Nephron (organoid): ENCODE measurements around the gene UBQLN4.
A peak's percentile ranks its signal among the peaks of the same experiment; 100 is the strongest.

ENCODE experiments used
- H3K27ac Mint-ChIP-seq, 3 experiments: 2 replicates each; pipeline ENCODE4 v1.8.0; 2020; ENCODE audit warnings: mixed read lengths in 3 of 3, mild to moderate bottlenecking in 2 of 3, moderate library complexity in 1 of 3
- H3K27me3 Mint-ChIP-seq: 2 replicates; pipeline ENCODE4 v1.8.0; 2021; ENCODE audit warnings: low read depth, mild to moderate bottlenecking, moderate library complexity, mixed read lengths
- H3K36me3 Mint-ChIP-seq: 2 replicates; pipeline ENCODE4 v1.8.0; 2020; ENCODE audit warnings: low read depth, mixed read lengths
- H3K4me1 Mint-ChIP-seq: 2 replicates; pipeline ENCODE4 v1.8.0; 2020; ENCODE audit warnings: mixed read lengths
- H3K4me3 Mint-ChIP-seq, 3 experiments: 2 replicates each; pipeline ENCODE4 v1.8.0; 2020; ENCODE audit warnings: mild to moderate bottlenecking in 3 of 3, mixed read lengths in 3 of 3, moderate library complexity in 2 of 3
- H3K9me3 Mint-ChIP-seq: 2 replicates; pipeline ENCODE4 v1.8.0; 2020; ENCODE audit warnings: mixed read lengths
- TF ChIP-seq, protein P1 (sequence below), 3 experiments: fragments of 200-600 bp; sonication (generic); IDR thresholded peaks; one replicate each; pipeline ENCODE4 v1.5.0; 2021; ENCODE audit warnings: antibody characterized with exemption in 3 of 3; ENCODE audit not compliant: unreplicated experiment in 3 of 3

UBQLN4 gene

DNA sequence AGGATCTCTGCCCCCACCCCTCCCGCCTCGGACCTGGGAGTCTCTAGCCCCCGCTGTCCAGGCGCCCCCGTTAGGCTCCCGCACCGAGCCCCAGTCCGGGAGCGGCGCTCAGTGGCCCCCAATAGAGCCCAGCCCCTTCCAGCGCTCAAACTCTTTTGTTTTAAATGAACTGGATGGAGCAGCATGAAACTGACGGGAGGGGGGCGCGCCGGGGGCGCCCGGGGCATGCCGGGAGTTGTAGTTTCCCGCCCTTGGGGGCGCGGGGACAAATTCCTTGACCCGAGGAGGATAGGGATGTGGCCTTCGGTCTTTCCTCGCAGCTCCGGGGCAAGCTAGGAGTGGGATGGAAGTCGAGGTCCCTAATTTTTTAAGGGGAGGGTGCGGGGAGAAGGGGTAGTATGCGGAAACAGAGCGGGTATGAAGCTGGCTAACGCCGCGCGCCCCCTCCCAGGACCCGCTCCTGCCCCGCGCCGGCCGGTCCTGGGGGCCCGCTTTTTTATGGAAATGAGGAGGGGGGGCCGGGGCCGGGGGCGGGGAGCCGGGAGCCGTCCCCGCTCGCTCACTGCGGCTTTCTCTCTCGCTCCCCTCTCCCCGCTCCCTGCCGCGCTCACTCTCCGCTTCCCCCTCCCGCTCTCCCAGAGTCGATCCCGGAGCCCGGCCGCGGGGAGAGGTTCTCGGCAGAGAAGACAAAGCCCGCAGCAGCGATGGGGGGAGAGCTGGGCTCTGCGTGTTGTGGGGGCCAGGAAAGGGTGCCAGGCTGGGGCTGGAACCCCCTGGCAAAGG is 28.9 kb upstream of the UBQLN4 start, which contains the start of gene MEX3A:
TSS of gene MEX3A (minus strand) at position 157 of the 783 bp plus-strand sequence. CDS start 467 bp downstream, outside the sequence.
- Mint-ChIP-seq H3K27me3 (no peaks in the 10 kb centered on the region), H3K36me3 (peaks cover 38% of the 10 kb centered on the region), H3K4me3 (peak within 1 kb of the TSS; percentile 98 to 100 (median 98)), H3K4me1 (peaks cover 69% of the 10 kb centered on the region), H3K9me3 (no peaks in the 10 kb centered on the region), H3K27ac (peak within 1 kb of the TSS; percentile 82 to 99 (median 97))
- TF ChIP-seq, protein P1, sequence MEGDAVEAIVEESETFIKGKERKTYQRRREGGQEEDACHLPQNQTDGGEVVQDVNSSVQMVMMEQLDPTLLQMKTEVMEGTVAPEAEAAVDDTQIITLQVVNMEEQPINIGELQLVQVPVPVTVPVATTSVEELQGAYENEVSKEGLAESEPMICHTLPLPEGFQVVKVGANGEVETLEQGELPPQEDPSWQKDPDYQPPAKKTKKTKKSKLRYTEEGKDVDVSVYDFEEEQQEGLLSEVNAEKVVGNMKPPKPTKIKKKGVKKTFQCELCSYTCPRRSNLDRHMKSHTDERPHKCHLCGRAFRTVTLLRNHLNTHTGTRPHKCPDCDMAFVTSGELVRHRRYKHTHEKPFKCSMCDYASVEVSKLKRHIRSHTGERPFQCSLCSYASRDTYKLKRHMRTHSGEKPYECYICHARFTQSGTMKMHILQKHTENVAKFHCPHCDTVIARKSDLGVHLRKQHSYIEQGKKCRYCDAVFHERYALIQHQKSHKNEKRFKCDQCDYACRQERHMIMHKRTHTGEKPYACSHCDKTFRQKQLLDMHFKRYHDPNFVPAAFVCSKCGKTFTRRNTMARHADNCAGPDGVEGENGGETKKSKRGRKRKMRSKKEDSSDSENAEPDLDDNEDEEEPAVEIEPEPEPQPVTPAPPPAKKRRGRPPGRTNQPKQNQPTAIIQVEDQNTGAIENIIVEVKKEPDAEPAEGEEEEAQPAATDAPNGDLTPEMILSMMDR (IDR thresholded peaks at IDR 0.05; ENCODE audit: unreplicated experiment in 3 of 3): no peak

DNA sequence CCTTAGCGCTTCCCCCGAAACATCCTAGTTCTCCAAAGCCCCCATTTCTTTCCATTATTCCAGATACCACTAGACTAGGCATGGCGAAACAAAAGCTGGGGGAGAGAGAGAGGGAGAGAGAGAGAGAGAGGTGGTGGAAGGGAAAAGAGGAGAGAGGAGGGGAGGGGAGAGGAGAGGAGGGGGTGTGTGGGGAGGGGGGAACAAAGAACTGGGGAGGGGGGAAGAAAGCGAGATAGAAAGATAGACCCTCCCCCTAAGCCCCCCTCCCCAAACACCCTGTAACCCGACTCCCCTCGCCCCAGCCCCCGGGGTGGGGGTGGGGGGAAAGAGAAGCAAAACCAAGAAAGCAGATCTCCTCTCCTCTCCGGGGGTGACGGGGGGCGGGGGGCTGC is 28.3 kb upstream of the UBQLN4 start:
- Mint-ChIP-seq H3K27me3 (no peaks in the 10 kb centered on the region), H3K27ac (peak overlapping the region; percentile 82 to 97 (median 97)), H3K4me3 (peak overlapping the region; percentile 91 to 100 (median 96)), H3K9me3 (no peaks in the 10 kb centered on the region), H3K4me1 (peaks cover 69% of the 10 kb centered on the region), H3K36me3 (peaks cover 39% of the 10 kb centered on the region)
- TF ChIP-seq, protein P1 (IDR thresholded peaks at IDR 0.05; ENCODE audit: unreplicated experiment in 3 of 3): no peak

DNA sequence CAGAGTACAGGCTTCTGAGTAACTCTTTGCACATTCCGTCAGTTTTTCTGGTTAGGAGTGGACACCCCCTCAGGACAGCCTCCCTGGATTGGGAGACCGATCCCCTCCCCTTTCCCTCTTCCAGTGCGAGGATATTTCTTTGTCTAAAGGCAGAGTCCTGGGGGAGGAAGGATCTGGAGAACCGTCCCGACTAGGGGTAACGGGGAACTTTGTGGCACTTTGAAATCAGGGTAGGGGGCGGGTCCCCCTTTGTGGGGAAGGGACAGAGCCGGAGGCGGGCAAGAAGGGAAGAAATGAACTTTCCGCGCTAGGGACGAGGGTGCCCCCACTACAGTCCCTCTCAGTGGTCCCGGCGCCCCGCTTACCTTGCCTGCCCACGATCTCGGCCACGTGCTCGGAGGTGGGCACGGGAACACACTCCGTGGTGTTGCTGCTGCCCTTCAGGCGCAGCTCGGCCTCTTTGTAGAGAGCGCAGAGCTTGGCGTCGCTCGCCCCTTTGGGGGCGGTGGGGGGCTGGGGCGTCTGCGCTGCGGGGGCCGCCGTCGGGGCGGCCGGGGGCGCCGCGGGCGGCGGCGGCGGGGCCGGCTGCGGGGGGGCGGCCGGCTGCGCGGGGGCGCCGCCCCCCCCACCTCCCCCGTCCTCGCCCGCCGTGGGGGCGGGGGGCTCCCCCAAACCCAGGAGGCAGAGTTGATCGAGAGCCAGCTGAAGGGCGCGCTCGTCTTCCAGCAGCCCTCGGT is 27.8 kb upstream of the UBQLN4 start:
- Mint-ChIP-seq H3K36me3 (peaks cover 38% of the 10 kb centered on the region), H3K27me3 (no peaks in the 10 kb centered on the region), H3K27ac (peak overlapping the region; percentile 82 to 97 (median 97)), H3K9me3 (no peaks in the 10 kb centered on the region), H3K4me1 (peaks cover 67% of the 10 kb centered on the region), H3K4me3 (peak overlapping the region; percentile 98 to 100 (median 98))
- TF ChIP-seq, protein P1 (IDR thresholded peaks at IDR 0.05; ENCODE audit: unreplicated experiment in 3 of 3): no peak

DNA sequence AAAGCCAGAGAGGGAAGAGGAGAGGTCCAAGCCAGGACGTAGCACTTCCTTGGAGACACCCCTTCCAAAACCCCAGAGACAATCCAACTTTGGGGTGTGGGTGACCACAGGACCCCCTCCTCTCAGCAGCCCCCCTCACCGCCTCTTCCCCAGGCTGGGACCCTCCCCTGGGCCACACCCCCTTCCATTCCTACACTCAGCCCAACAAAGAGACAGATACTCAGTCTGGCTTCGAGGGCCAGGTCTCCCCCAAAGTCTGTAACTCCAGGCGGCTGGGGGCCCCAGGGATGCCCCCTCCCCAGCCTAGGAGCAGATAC is 27.2 kb upstream of the UBQLN4 start:
- Mint-ChIP-seq H3K4me1 (peaks cover 68% of the 10 kb centered on the region), H3K27me3 (no peaks in the 10 kb centered on the region), H3K36me3 (peaks cover 36% of the 10 kb centered on the region), H3K27ac (peak overlapping the region; percentile 82 to 97 (median 95)), H3K4me3 (peak overlapping the region; percentile 98 to 100 (median 98)), H3K9me3 (no peaks in the 10 kb centered on the region)
- TF ChIP-seq, protein P1 (IDR thresholded peaks at IDR 0.05; ENCODE audit: unreplicated experiment in 3 of 3): no peak

DNA sequence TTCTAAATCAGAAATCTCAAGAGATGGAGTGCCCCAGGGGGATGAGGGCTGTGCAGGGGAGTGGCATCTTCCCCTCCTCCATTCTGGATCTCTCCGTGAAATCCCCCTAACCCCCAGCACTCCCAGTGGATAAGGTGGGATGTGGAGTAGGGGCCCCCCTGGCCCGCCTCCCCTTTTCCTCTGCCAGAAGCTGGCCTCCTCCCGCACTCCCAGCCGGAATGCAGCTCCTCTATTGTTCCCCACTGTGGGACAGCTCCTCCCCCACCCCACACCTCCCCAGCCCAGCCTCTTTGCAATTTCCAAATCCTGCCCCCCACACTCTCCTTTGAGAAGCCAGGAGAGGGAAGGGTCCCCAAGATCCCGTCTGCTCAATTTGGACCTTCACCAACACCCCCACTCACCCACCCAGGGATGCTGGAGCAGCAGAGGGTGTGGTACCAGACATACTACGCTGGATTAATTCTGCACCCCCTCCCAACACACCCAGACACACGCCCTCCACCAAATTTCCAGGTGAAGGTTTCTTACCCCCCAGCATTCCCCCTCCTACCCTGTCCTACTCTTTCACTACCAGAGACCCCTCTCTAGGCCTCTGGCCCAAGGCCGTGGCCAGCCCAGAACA is 26.8 kb upstream of the UBQLN4 start:
- Mint-ChIP-seq H3K4me1 (peaks cover 70% of the 10 kb centered on the region), H3K36me3 (peaks cover 40% of the 10 kb centered on the region), H3K27ac (peak overlapping the region; percentile 82 to 97 (median 95)), H3K4me3 (peak overlapping the region; percentile 98 to 100 (median 98)), H3K27me3 (no peaks in the 10 kb centered on the region), H3K9me3 (no peaks in the 10 kb centered on the region)
- TF ChIP-seq, protein P1 (IDR thresholded peaks at IDR 0.05; ENCODE audit: unreplicated experiment in 3 of 3): no peak
